Right lobe of liver (tissue), 6 donors: Measurements from ENCODE around the gene KDM2B. TPM values are rescaled to one million over a fixed set of nuclear protein-coding genes. Genes with fewer than 3 reads are reported as not detected.

Source experiments
- ATAC-seq, 4 donors: fragments of 200-7000 bp; cut with Tn5 transposase; one replicate each; pipeline ENCODE4 v1.9.1; 2020; ENCODE audit warnings: mild to moderate bottlenecking in 4 of 4, moderate library complexity in 4 of 4
- DNase-seq, 3 donors: peaks; one replicate each; pipeline ENCODE4 v3.0.0-alpha.2; 2020
- H3K27ac ChIP-seq, 3 donors: fragments of 200-600 bp; one replicate each; pipeline ENCODE4 v1.8.0; 2022
- H3K27me3 ChIP-seq, 2 donors: fragments of 200-600 bp; one replicate each; pipeline ENCODE4 v1.8.0; 2022
- H3K36me3 ChIP-seq, 4 donors: fragments of 200-600 bp; sonication (generic) in 1 of 4; one replicate each; pipeline versions ENCODE4 v1.5.1 to v1.8.0; 2017 to 2022; ENCODE audit warnings: control low read depth in 1 of 4
- H3K4me1 ChIP-seq, 4 donors: fragments of 200-600 bp; sonication (generic) in 1 of 4; one replicate each; pipeline versions ENCODE4 v1.5.1 to v1.8.0; 2017 to 2022; ENCODE audit warnings: control low read depth in 1 of 4
- H3K4me3 ChIP-seq, 3 donors: fragments of 200-600 bp; one replicate each; pipeline ENCODE4 v1.8.0; 2022
- H3K9me3 ChIP-seq, 4 donors: fragments of 200-600 bp; sonication (generic) in 1 of 4; one replicate each; pipeline versions ENCODE4 v1.5.1 to v1.8.0; 2017 to 2022; ENCODE audit warnings: control low read depth in 1 of 4
- POLR2A ChIP-seq: fragments of 450-650 bp; IDR thresholded peaks from one replicate; pipeline ENCODE4 v1.6.1; 2017; ENCODE audit warnings: antibody characterized with exemption, mild to moderate bottlenecking
- WGBS: methylation state at CpG from one replicate; pipeline ENCODE4 v1.1.6; 2018; ENCODE audit warnings: low coverage, low lambda C conversion rate; ENCODE audit not compliant: insufficient coverage; ENCODE audit errors: missing lambda C conversion rate; 5-methylcytosine and 5-hydroxymethylcytosine counted together
- intact Hi-C, 2 donors: fragments of 100-400 bp; cut with DNase I; formaldehyde crosslinking; loops; one replicate each; pipeline versions ENCODE4 v1.11.2 to v1.14.1; 2022
- total RNA-seq, 6 experiments: library from RNA; depleted of rRNA in 2 of 6; stranded (reverse); fragments of >200 nt in 2 of 6; fragmentation: NEBNext Ultra II Directional in 3 of 6; extraction: Animal tissue kit (Norgen Biotek cat#: 25700) in 3 of 6; gene quantifications; one replicate each; pipeline versions ENCODE4 v1.1.0 to v1.2.4, GENCODE V29; 2016 to 2023
- TF ChIP-seq, protein P1 (sequence below), 4 donors: fragments of 200-600 bp in 3 of 4; fragments of 450-650 bp in 1 of 4; IDR thresholded peaks; one replicate each; pipeline versions ENCODE4 v1.5.1 to v1.8.0; 2016 to 2022; ENCODE audit warnings: antibody characterized with exemption in 4 of 4, mild to moderate bottlenecking in 2 of 4
- donor health status: DM: no; HTN: yes; CAD: no.
- donor health status: DM: no; HTN: no; CAD: no.
- donor health status: DM: no; HTN: no; CAD: no.
- donor health status: DM: no; HTN: yes; CAD: no.
- donor health status: DM: no; HTN: yes; CAD: no.

Gene KDM2B
- total RNA-seq, 6 experiments from 2014 or later, result 4.8 to 22.8 (median 9.8) TPM

- Histone ChIP-seq H3K27me3 (no peaks in the 10 kb centered on the region), H3K27ac (peak overlapping the region; percentile 45 to 99 (median 98)), H3K4me3 (no peak overlapping the region), H3K36me3 (no peaks in the 10 kb centered on the region), H3K4me1 (peaks cover 0 to 35% (median 15%) of the 10 kb centered on the region in 4 donors), H3K9me3 (no peaks in the 10 kb centered on the region)
- ATAC-seq (peak; percentile 69 to 80 (median 75)), DNase-seq (peak; percentile 83 to 95 (median 92))
- TF ChIP-seq POLR2A, result peak; percentile 13
- TF ChIP-seq, protein P1, sequence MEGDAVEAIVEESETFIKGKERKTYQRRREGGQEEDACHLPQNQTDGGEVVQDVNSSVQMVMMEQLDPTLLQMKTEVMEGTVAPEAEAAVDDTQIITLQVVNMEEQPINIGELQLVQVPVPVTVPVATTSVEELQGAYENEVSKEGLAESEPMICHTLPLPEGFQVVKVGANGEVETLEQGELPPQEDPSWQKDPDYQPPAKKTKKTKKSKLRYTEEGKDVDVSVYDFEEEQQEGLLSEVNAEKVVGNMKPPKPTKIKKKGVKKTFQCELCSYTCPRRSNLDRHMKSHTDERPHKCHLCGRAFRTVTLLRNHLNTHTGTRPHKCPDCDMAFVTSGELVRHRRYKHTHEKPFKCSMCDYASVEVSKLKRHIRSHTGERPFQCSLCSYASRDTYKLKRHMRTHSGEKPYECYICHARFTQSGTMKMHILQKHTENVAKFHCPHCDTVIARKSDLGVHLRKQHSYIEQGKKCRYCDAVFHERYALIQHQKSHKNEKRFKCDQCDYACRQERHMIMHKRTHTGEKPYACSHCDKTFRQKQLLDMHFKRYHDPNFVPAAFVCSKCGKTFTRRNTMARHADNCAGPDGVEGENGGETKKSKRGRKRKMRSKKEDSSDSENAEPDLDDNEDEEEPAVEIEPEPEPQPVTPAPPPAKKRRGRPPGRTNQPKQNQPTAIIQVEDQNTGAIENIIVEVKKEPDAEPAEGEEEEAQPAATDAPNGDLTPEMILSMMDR (IDR thresholded peaks at IDR 0.05), result no peak
- WGBS, result 36% methylated on average over 2 of the region's 10 CpGs
- intact Hi-C loops, result no loop called here
Measured at GRCh38 chr12:121518656-121519055, 62.2 kb downstream of the KDM2B start.

DNA sequence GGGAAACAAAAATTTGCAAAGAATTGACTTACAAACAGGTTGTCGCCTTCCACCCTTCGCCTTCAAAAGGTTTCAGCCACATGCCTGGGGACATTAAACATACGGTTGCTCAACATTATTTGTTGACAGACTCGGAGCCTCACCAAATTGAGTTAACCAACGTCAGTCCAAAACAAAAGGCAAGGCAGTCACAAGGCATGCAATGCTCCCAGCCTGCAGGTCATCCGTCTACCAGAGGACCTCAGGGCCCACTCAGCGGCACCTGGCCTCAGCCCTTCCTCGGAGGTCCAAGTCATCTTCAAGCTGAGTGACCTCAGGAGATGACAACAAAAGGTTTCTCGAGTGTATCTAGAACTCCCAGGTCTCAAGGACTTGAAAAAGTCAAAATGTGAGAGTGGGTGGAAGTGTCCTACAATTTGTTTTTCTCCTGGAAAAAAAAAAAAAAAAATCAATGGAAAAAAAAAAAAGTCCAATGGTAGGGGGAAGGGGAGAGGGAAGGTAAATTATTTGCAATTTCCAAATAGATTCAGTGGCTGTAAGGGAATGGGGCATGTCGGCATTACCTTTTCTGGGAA is 64.3 kb downstream of the KDM2B start:
- ATAC-seq (peak; percentile 64 to 73 (median 66)), DNase-seq (peak; percentile 64 to 87 (median 85))
- intact Hi-C loops, result no loop called here
- TF ChIP-seq POLR2A, result peak; percentile 38
- TF ChIP-seq, protein P1 (IDR thresholded peaks at IDR 0.05), result no peak
- 31% methylated on average over 10 of the region's 10 CpGs for WGBS
- Histone ChIP-seq H3K4me3 (peak overlapping the region in 1 of 3 donors; percentile 8), H3K36me3 (no peaks in the 10 kb centered on the region), H3K9me3 (no peaks in the 10 kb centered on the region), H3K27me3 (no peaks in the 10 kb centered on the region), H3K4me1 (peaks cover 0 to 41% (median 15%) of the 10 kb centered on the region in 4 donors), H3K27ac (peak overlapping the region; percentile 55 to 99 (median 98))

DNA sequence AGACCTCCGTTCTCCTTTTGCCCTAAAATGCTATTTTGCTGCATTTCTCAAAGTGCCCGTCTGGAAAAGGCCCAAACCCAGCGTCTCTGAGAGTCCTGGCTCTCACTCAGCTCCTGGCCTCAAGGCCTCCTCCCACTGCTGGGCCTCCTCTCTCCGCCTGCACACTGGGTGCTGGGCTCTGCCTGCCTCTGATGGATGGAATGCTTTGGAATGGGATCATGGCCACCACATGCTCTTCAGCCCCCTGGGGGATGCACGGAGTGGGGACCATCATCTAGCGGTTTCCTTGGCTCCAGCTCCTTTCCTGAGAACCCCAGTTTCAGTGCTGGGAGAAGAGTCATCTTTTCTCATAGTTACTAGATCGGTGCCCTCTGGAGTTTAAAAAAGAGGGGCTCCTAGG is 65.2 kb downstream of the KDM2B start:
- peaks cover 0 to 41% (median 15%) of the 10 kb centered on the region in 4 donors for H3K4me1 ChIP-seq

DNA sequence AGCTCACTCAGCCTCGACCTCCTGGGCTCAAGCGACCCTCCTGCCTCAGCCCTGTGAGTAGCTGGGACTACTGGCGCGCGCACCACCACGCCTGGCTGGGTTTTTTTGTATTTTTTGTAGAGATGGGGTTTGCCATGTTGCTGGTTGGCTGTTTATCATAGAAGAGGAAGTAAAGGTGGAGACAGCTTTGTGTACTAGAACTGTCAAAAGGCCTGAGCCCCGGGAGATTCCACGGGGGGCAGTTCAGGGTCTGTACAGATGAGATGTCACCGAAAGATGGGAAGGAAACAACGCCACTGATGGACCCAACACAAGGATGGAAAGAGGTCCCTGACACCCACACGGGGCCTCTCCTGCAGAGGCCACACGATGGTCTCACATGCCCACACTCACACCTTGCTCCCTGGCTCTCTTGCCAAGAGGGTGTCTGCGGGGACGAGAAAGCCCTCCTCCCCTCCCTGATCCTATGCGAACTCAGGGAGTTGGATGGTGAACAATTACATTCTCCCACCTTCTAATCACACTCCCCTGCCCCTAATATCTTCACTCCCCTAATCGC is 66.6 kb downstream of the KDM2B start:
- Histone ChIP-seq H3K4me3 (no peak overlapping the region), H3K9me3 (no peaks in the 10 kb centered on the region), H3K4me1 (peaks cover 0 to 39% (median 15%) of the 10 kb centered on the region in 4 donors), H3K27me3 (no peaks in the 10 kb centered on the region), H3K27ac (peak overlapping the region in 2 of 3 donors; percentile 24 to 44), H3K36me3 (peaks cover 0 to 6% (median 0%) of the 10 kb centered on the region in 4 donors)
- ATAC-seq (no peak), DNase-seq (no peak)
- no peak for TF ChIP-seq POLR2A
- TF ChIP-seq, protein P1 (IDR thresholded peaks at IDR 0.05), result peak in 1 of 4 donors; percentile 1
- WGBS, result 36% methylated on average over 3 of the region's 16 CpGs
- intact Hi-C loops, result no loop called here

More for the DNA sequence above, 65.2 kb downstream of the KDM2B start:
- TF ChIP-seq POLR2A, result no peak
- TF ChIP-seq, protein P1 (IDR thresholded peaks at IDR 0.05), result no peak
- Histone ChIP-seq H3K9me3 (no peaks in the 10 kb centered on the region), H3K27me3 (no peaks in the 10 kb centered on the region), H3K27ac (peak overlapping the region in 2 of 3 donors; percentile 98 to 99), H3K4me3 (no peak overlapping the region), H3K36me3 (no peaks in the 10 kb centered on the region)
- no peak for DNase-seq
- no peak for ATAC-seq
- intact Hi-C loops, result no loop called here
- WGBS, result 52% methylated on average over 5 of the region's 7 CpGs
